WERI-Rb-1 (cell line): ENCODE data around the gene PRRG1.

Source experiments
- DNase-seq: peaks from one replicate; pipeline ENCODE4 v3.0.0-alpha.2; 2020
- H3K27ac ChIP-seq: fragments of 250-450 bp; sonication (Bioruptor Pico); 2 replicates; pipeline ENCODE4 v1.5.1; 2020; ENCODE audit warnings: mild to moderate bottlenecking, moderate library complexity
- H3K27me3 ChIP-seq: fragments of 250-450 bp; sonication (Bioruptor Pico); 2 replicates; pipeline ENCODE4 v1.5.1; 2021; ENCODE audit warnings: mild to moderate bottlenecking, low read depth, moderate library complexity; ENCODE audit not compliant: insufficient read depth, severe bottlenecking
- H3K36me3 ChIP-seq: fragments of 250-450 bp; sonication (Bioruptor Pico); 2 replicates; pipeline ENCODE4 v1.5.1; 2020; ENCODE audit warnings: mild to moderate bottlenecking, moderate library complexity
- H3K4me3 ChIP-seq: 2 replicates; pipeline ENCODE4 v1.5.1; 2011; ENCODE audit warnings: low read depth, mild to moderate bottlenecking, control low read depth, low read length
- H3K9me3 ChIP-seq: fragments of 250-450 bp; sonication (Bioruptor Pico); 2 replicates; pipeline ENCODE4 v1.5.1; 2021; ENCODE audit warnings: mild to moderate bottlenecking, moderate library complexity; ENCODE audit not compliant: severe bottlenecking
- CTCF ChIP-seq: IDR thresholded peaks from 2 replicates; pipeline ENCODE4 v1.5.1; 2011; ENCODE audit warnings: low read depth, mild to moderate bottlenecking, control low read depth, inconsistent platforms, low read length

PRRG1 gene

GRCh38 chrX:37378830-37379229, 29.7 kb downstream of the PRRG1 start:
- TF ChIP-seq CTCF = no peak
- Histone ChIP-seq H3K4me3 (no peak overlapping the region), H3K9me3 (no peaks in the 10 kb centered on the region), H3K36me3 (no peaks in the 10 kb centered on the region), H3K27ac (no peak overlapping the region), H3K27me3 (no peaks in the 10 kb centered on the region)
- DNase-seq = no peak

- DNase-seq = no peak
- no peak for TF ChIP-seq CTCF
- Histone ChIP-seq H3K36me3 (no peaks in the 10 kb centered on the region), H3K27ac (no peak overlapping the region), H3K27me3 (no peaks in the 10 kb centered on the region), H3K4me3 (no peak overlapping the region), H3K9me3 (no peaks in the 10 kb centered on the region)
Measured at GRCh38 chrX:37380256-37380655, 31.1 kb downstream of the PRRG1 start.

- DNase-seq = no peak
- Histone ChIP-seq H3K27me3 (no peaks in the 10 kb centered on the region), H3K9me3 (no peaks in the 10 kb centered on the region), H3K36me3 (no peaks in the 10 kb centered on the region), H3K27ac (no peak overlapping the region), H3K4me3 (no peak overlapping the region)
- no peak for TF ChIP-seq CTCF
Measured at GRCh38 chrX:37380924-37381323, 31.8 kb downstream of the PRRG1 start.

GRCh38 chrX:37383313-37383712, 34.1 kb downstream of the PRRG1 start:
- Histone ChIP-seq H3K4me3 (no peak overlapping the region), H3K27ac (no peak overlapping the region), H3K27me3 (no peaks in the 10 kb centered on the region), H3K36me3 (no peaks in the 10 kb centered on the region), H3K9me3 (no peaks in the 10 kb centered on the region)
- no peak for TF ChIP-seq CTCF
- no peak for DNase-seq

- Histone ChIP-seq H3K27ac (no peak overlapping the region), H3K36me3 (no peaks in the 10 kb centered on the region), H3K4me3 (no peak overlapping the region), H3K27me3 (no peaks in the 10 kb centered on the region), H3K9me3 (no peaks in the 10 kb centered on the region)
- no peak for DNase-seq
- no peak for TF ChIP-seq CTCF
Measured at GRCh38 chrX:37388413-37388812, 39.2 kb downstream of the PRRG1 start.

- no peaks in the 10 kb centered on the region for H3K9me3 ChIP-seq
- H3K4me3 ChIP-seq = no peak overlapping the region
- DNase-seq = no peak
- H3K27ac ChIP-seq = no peak overlapping the region
- H3K36me3 ChIP-seq = no peaks in the 10 kb centered on the region
- TF ChIP-seq CTCF = no peak
- no peaks in the 10 kb centered on the region for H3K27me3 ChIP-seq
Measured at GRCh38 chrX:37405956-37406355, 56.8 kb downstream of the PRRG1 start.
